Left ventricle myocardium superior (tissue), 1 donor: ENCODE results near the gene SPEG. TPM values are rescaled to one million over a fixed set of nuclear protein-coding genes. Genes with fewer than 3 reads are reported as not detected.

Source experiments
- ATAC-seq: fragments of 200-7000 bp; cut with Tn5 transposase; one replicate; pipeline ENCODE4 v1.9.1; 2020; ENCODE audit warnings: mild to moderate bottlenecking, moderate library complexity
- DNase-seq: peaks from one replicate; pipeline ENCODE4 v3.0.0-alpha.2; 2020
- intact Hi-C: fragments of 100-400 bp; cut with micrococcal nuclease; formaldehyde crosslinking; loops from one replicate; pipeline ENCODE4 v1.11.0; 2022
- total RNA-seq: library from RNA; stranded (reverse); fragmentation: NEBNext Ultra II Directional; extraction: Animal tissue kit (Norgen Biotek cat#: 25700); gene quantifications from one replicate; pipeline ENCODE4 v1.2.1, GENCODE V29; 2021
- donor health status: DM: no; HTN: yes; CAD: no; lungs with severe emphysema.

The SPEG gene
- total RNA-seq, 1 donor from 2014 or later = 111 TPM

DNA sequence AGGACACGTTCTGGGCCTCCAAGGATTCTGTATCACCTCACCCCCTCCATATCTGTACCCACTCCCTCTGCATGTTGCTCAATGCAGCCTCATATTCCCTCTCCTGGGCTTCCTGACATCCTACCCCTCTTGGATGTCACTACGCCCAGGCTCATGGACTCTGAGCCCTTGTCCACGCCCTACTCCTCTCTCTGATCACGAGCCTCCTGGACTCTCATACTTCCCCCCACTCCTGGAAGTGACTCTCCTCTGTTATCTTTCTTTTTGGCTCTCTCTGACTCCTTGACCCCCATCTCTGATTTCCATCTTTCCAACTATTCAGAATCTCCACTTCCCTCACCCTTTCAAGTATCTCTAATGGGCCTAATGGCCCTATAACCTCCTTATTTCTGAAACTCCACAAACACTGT, 111.3 kb downstream of the SPEG start:
- DNase-seq = no peak
- intact Hi-C loops = no loop called here

DNA sequence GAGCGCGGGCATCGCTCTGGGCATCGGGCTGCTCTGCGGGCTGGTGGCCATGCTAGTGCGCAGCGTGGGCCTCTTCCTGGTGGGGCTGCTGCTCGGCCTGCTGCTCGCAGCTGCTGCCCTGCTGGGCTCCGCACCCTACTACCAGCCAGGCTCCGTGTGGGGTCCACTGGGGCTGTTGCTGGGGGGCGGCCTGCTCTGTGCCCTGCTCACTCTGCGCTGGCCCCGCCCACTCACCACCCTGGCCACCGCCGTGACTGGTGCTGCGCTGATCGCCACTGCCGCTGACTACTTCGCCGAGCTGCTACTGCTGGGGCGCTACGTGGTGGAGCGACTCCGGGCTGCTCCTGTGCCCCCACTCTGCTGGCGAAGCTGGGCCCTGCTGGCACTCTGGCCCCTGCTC, 113.0 kb downstream of the SPEG start:
- no peak for ATAC-seq
- intact Hi-C loops = no loop called here
- DNase-seq = no peak

More for the DNA sequence above, 111.3 kb downstream of the SPEG start:
- no peak for ATAC-seq

Other genes with a start within 250 kb of the SPEG start
- gene ZFAND2B, start 228.1 kb upstream of the SPEG start, total RNA-seq = 20.3 TPM
- 28.2 TPM for gene ABCB6, start 215.9 kb upstream of the SPEG start, total RNA-seq
- 81.8 TPM for gene ATG9A, start 205.2 kb upstream of the SPEG start, total RNA-seq
- 30.4 TPM for gene ANKZF1, start 205.0 kb upstream of the SPEG start, total RNA-seq
- 2.5 TPM for gene GLB1L, start 189.4 kb upstream of the SPEG start, total RNA-seq
- 16.4 TPM for gene STK16, start 189.4 kb upstream of the SPEG start, total RNA-seq
- gene TUBA4B, start 181.6 kb upstream of the SPEG start, total RNA-seq = not detected
- gene TUBA4A, start 180.9 kb upstream of the SPEG start, total RNA-seq = 116 TPM
- gene DNAJB2, start 155.5 kb upstream of the SPEG start, total RNA-seq = 74.9 TPM
- not detected for gene PTPRN, start 125.4 kb upstream of the SPEG start, total RNA-seq
- gene RESP18, start 102.1 kb upstream of the SPEG start, total RNA-seq = not detected
- gene DNPEP, start 46.9 kb upstream of the SPEG start, total RNA-seq = 74.8 TPM
- gene DES, start 16.5 kb upstream of the SPEG start, total RNA-seq = 14,457 TPM
- 21.6 TPM for gene GMPPA, start 64.0 kb downstream of the SPEG start, total RNA-seq
- gene ASIC4, start 79.6 kb downstream of the SPEG start, total RNA-seq = not detected
- gene CHPF, start 109.0 kb downstream of the SPEG start, total RNA-seq = 93.1 TPM
- gene TMEM198, start 109.2 kb downstream of the SPEG start, total RNA-seq = 1.7 TPM
- 190 TPM for gene OBSL1, start 136.7 kb downstream of the SPEG start, total RNA-seq
- 1.5 TPM for gene INHA, start 137.5 kb downstream of the SPEG start, total RNA-seq
- gene STK11IP, start 163.0 kb downstream of the SPEG start, total RNA-seq = 14.0 TPM
- 456 TPM for gene SLC4A3, start 192.8 kb downstream of the SPEG start, total RNA-seq